ENCODE results near the gene BRD9.

GRCh38 chr5:929596-929995 lies 37.0 kb upstream of the BRD9 start:
- no peak for TF ChIP-seq CTCF (IDR thresholded peaks at IDR 0.05)
- no peak for TF ChIP-seq POLR2AphosphoS5 (IDR thresholded peaks at IDR 0.05)
